GM13976 (cell line): ENCODE results near the gene SLC17A9.

Experiments
- DNase-seq: peaks from one replicate; pipeline ENCODE4 v3.0.0; 2012; ENCODE audit warnings: low spot score
- in situ Hi-C: fragments of 300-500 bp; cut with MboI; formaldehyde crosslinking; loops from one replicate; pipeline ENCODE4 v1.12.0; 2022; ENCODE audit warnings: low sequenced_read_pairs, mixed read lengths, inconsistent platforms; ENCODE audit not compliant: unreplicated experiment
- TF ChIP-seq, protein P1 (sequence below): IDR thresholded peaks from 2 replicates; pipeline ENCODE4 v1.5.1; 2012; ENCODE audit warnings: borderline replicate concordance, mild to moderate bottlenecking; ENCODE audit not compliant: insufficient read depth; ENCODE audit errors: extremely low read depth, missing control alignments, control extremely low read depth

Gene SLC17A9, protein sequence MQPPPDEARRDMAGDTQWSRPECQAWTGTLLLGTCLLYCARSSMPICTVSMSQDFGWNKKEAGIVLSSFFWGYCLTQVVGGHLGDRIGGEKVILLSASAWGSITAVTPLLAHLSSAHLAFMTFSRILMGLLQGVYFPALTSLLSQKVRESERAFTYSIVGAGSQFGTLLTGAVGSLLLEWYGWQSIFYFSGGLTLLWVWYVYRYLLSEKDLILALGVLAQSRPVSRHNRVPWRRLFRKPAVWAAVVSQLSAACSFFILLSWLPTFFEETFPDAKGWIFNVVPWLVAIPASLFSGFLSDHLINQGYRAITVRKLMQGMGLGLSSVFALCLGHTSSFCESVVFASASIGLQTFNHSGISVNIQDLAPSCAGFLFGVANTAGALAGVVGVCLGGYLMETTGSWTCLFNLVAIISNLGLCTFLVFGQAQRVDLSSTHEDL

DNA sequence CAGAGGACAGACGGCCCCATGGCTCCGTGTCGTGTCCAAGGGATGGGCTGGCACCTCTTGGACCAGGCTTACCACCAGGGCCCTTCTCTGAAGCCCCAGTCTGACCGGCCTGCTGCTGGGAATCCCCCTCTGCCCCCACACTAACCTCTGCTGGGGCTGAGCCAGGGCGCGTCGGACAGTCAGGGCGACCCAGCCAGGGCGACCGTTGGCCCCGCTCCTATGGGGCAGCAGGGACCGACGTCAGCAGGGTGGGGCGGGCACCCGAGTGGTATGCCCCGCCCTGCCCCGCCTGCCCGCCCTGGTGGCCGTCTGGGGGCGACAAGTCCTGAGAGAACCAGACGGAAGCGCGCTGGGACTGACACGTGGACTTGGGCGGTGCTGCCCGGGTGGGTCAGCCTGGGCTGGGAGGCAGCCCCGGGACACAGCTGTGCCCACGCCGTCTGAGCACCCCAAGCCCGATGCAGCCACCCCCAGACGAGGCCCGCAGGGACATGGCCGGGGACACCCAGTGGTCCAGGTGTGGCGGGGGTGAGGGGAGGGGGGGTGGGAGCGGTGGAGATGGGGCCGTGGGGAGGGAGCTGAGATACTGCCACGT, at the start of gene SLC17A9:
Gene SLC17A9, plus strand, starts transcription at position 337 of the 595 bp plus-strand sequence. Its CDS starts 122 bp downstream, at position 459.
- in situ Hi-C loops = no loop called here
- peak; percentile 93 for DNase-seq

DNA sequence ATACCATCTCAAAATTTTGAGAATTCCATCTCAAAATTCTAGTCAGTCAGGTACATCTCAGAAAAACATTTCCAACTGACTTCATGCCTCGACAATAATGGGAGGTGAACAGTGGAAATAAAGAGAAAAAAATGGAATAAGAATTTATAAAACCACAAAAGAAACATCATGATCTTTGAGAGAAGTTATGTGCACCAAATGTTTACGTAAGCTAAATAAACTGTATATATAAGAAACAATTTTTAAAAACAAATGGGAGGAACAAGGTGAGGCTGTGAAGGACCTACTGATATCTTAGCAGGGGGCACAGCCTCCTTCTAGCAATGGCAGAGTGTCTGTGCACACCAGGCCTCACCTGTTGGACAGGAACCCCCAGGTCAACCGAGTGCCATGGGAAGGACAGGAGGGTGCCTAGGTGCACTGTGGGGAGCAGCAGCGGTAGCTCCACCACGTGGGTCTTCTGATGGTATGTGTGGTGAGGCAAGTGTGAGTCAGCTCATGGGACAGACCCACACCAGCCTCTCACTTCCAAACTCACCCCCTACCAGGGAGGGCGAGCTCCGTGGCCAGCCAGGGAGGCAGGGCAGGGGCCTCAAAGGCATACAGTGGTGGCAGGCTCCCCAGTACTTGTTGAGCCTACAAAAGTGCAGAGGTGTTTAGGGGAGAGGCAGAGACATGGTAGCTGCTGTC, 49.4 kb upstream of the SLC17A9 start:
- in situ Hi-C loops = no loop called here
- DNase-seq = no peak
- TF ChIP-seq, protein P1, sequence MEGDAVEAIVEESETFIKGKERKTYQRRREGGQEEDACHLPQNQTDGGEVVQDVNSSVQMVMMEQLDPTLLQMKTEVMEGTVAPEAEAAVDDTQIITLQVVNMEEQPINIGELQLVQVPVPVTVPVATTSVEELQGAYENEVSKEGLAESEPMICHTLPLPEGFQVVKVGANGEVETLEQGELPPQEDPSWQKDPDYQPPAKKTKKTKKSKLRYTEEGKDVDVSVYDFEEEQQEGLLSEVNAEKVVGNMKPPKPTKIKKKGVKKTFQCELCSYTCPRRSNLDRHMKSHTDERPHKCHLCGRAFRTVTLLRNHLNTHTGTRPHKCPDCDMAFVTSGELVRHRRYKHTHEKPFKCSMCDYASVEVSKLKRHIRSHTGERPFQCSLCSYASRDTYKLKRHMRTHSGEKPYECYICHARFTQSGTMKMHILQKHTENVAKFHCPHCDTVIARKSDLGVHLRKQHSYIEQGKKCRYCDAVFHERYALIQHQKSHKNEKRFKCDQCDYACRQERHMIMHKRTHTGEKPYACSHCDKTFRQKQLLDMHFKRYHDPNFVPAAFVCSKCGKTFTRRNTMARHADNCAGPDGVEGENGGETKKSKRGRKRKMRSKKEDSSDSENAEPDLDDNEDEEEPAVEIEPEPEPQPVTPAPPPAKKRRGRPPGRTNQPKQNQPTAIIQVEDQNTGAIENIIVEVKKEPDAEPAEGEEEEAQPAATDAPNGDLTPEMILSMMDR = no peak

More for the DNA sequence above, at the start of gene SLC17A9:
- TF ChIP-seq, protein P1 = no peak

DNA sequence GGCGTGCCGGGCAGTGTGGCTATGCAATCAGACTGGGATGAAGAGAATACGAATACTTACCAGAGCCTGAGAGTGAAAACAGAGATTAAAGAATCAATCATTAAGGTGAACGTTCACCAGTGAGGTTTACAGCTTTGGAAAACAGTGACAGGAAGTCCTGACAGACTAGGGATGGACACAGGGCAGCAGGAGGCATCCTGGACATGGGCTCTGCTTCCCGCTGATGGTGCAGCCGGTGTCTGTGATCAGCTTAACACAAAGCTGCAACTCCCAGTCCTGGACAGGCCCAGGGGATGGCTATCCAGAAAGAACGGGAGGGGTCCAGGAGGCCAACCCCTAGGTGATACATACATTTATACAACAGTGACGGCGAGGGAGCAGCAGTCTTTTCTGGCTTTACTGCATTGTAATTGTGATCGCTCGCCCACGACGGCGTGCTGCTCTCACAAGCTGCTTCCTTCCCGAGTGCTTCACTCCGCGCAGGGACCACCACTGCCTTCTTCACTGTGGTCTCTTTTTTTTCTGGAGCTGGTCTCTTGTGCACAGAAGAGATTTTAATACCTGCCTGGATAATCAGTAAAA, 46.9 kb upstream of the SLC17A9 start:
- TF ChIP-seq, protein P1 = no peak
- in situ Hi-C loops = no loop called here
- DNase-seq = no peak

DNA sequence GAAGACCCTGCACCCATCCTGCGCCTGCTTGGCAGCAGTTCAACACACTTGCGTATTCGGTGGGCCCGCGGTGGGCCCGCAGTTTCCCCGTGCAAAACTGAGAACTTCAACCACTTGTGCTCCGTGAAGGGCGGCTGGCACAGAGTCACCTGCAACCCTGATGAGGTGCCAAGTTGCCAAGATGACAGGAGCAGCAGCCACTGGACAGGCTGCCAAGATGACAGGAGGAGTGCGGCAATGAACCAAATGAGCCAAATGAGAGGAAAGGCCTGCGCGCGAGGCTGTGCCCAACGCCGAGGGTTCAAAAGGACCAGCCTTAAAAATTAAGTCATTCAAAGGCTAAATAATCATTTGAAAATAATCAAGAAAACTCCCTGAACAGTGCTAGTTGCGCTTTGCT, 46.3 kb upstream of the SLC17A9 start:
- DNase-seq = no peak
- TF ChIP-seq, protein P1 = no peak
- in situ Hi-C loops = no loop called here

DNA sequence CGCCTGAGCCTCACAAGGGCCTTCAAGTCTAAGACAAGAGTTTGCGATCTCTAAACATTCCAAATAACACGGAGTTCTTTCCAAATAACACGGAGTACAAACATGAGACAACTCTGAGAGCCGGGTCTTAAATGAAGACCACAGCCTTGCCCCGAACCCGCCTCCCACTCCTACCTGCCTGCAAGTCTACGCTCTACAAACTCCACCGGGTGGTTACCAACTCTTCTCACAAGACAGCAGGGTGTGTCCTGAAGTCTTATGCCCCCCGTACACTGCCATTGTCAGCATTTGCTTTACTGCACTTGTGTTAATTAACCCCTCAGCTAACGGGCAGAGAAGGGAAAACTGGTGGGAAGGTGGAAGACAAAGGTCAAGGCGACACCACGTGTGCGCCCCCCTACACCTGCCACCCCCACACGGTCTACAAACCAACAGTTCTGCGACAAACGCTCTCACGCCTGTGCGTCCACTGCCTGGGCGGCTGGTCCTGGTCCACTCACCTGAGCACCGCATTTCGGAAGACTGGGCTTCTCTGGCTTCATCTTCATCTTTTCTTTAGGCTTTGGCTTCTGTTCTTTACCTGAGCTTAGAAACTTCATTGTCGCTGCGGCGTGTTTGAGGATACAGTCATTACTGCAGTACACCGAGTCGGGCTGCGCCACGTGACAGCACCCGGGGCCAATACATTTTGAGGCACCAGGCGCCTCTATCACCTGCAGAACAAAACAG, 45.7 kb upstream of the SLC17A9 start:
- in situ Hi-C loops = no loop called here
- DNase-seq = no peak
- TF ChIP-seq, protein P1 = no peak
